ENCODE data around the gene ENG.
A peak's percentile ranks its signal among the peaks of the same experiment; 100 is the strongest.
"Not testable (repeated sequence)": the region's sequence is repeated elsewhere in the genome, so short reads cannot be mapped to it uniquely, and the experiment has no call there.

The ENG gene

GRCh38 chr9:127854184-127854806, at the start of gene ENG:
Gene ENG, minus strand, starts transcription at chr9:127854658. Its CDS starts 303 bp downstream, at chr9:127854355.
- DNase-seq, result no peak

GRCh38 chr9:127903557-127904475, 49.4 kb upstream of the ENG start:
- peak; percentile 53 for DNase-seq

GRCh38 chr9:127899128-127899943, 44.9 kb upstream of the ENG start, which contains the start of gene ST6GALNAC6:
Gene ST6GALNAC6, minus strand, starts transcription at chr9:127899603. Its CDS starts 1,622 bp downstream, at chr9:127897981.
- DNase-seq, result peak; percentile 21

- no peak for DNase-seq
Observed at GRCh38 chr9:127898433-127899127, 44.1 kb upstream of the ENG start.

GRCh38 chr9:127897193-127897692, 42.8 kb upstream of the ENG start:
- no peak for DNase-seq

- DNase-seq, result no peak
Observed at GRCh38 chr9:127896395-127897192, 42.1 kb upstream of the ENG start.

- no peak for DNase-seq
Observed at GRCh38 chr9:127895811-127896210, 41.4 kb upstream of the ENG start.

GRCh38 chr9:127893392-127893791, 38.9 kb upstream of the ENG start:
- DNase-seq, result no peak

- no peak for DNase-seq
Observed at GRCh38 chr9:127892831-127893230, 38.4 kb upstream of the ENG start.

- DNase-seq, result no peak
Observed at GRCh38 chr9:127890053-127890452, 35.6 kb upstream of the ENG start.

GRCh38 chr9:127887792-127888191, 33.3 kb upstream of the ENG start:
- no peak for DNase-seq

- DNase-seq, result no peak
Observed at GRCh38 chr9:127886401-127886972, 32.0 kb upstream of the ENG start.

- no peak for DNase-seq
Observed at GRCh38 chr9:127885508-127886281, 31.2 kb upstream of the ENG start.

GRCh38 chr9:127884976-127885490, 30.6 kb upstream of the ENG start:
- no peak for DNase-seq

- no peak for DNase-seq
Observed at GRCh38 chr9:127884427-127884911, 30.0 kb upstream of the ENG start.

GRCh38 chr9:127883959-127884358, 29.5 kb upstream of the ENG start:
- no peak for DNase-seq

- DNase-seq, result not testable (repeated sequence)
Observed at GRCh38 chr9:127881715-127882114, 27.3 kb upstream of the ENG start.

GRCh38 chr9:127880143-127880542, 25.7 kb upstream of the ENG start:
- DNase-seq, result no peak

GRCh38 chr9:127878652-127879390, 24.4 kb upstream of the ENG start:
- DNase-seq, result no peak

Data from NK-92 treated with Interleukin-12 subunit alpha and Interleukin-12 subunit beta, amount 100 ng/mL, for 24 hours (cell line).